KMS-11 (cell line): ENCODE measurements around the gene MAP7D3.

ENCODE experiments used
- H2AFZ ChIP-seq: fragments of 200-600 bp; sonication (generic); 2 replicates; pipeline ENCODE4 v1.6.1; 2016; ENCODE audit warnings: antibody characterized with exemption, mixed run types, low read depth
- H3K27ac ChIP-seq: fragments of 200-600 bp; sonication (generic); 2 replicates; pipeline ENCODE4 v1.6.1; 2016; ENCODE audit warnings: mild to moderate bottlenecking, mixed run types
- H3K27me3 ChIP-seq: fragments of 200-600 bp; sonication (generic); 2 replicates; pipeline ENCODE4 v1.6.1; 2017; ENCODE audit warnings: mild to moderate bottlenecking, low read depth, mixed run types, moderate library complexity; ENCODE audit not compliant: insufficient read depth
- H3K36me3 ChIP-seq: fragments of 200-600 bp; sonication (generic); 2 replicates; pipeline ENCODE4 v1.6.1; 2017; ENCODE audit warnings: mild to moderate bottlenecking, mixed run types; ENCODE audit not compliant: insufficient read depth
- H3K4me1 ChIP-seq: fragments of 200-600 bp; sonication (generic); 2 replicates; pipeline ENCODE4 v1.6.1; 2016; ENCODE audit warnings: mild to moderate bottlenecking, low read depth, mixed run types; ENCODE audit not compliant: poor library complexity, severe bottlenecking
- H3K4me2 ChIP-seq: fragments of 200-600 bp; sonication (generic); 2 replicates; pipeline ENCODE4 v1.7.0; 2016; ENCODE audit warnings: mild to moderate bottlenecking, mixed run types
- H3K4me3 ChIP-seq: fragments of 200-600 bp; sonication (generic); IDR thresholded peaks from 2 replicates; pipeline ENCODE4 v1.6.1; 2017; ENCODE audit warnings: low read depth, low read length, mixed read lengths; ENCODE audit not compliant: insufficient read depth
- H3K79me2 ChIP-seq: fragments of 200-600 bp; sonication (generic); 2 replicates; pipeline ENCODE4 v1.6.1; 2016; ENCODE audit warnings: low read depth, mixed run types; ENCODE audit not compliant: insufficient read depth
- H3K9ac ChIP-seq: fragments of 200-600 bp; sonication (generic); 2 replicates; pipeline ENCODE4 v1.6.1; 2016; ENCODE audit warnings: mild to moderate bottlenecking, mixed run types
- H4K20me1 ChIP-seq: fragments of 200-600 bp; sonication (generic); 2 replicates; pipeline ENCODE4 v1.6.1; 2016; ENCODE audit warnings: mild to moderate bottlenecking, mixed run types; ENCODE audit not compliant: insufficient read depth
- CTCF ChIP-seq: fragments of 200-600 bp; sonication (generic); conservative IDR thresholded peaks from 2 replicates; pipeline ENCODE4 v1.6.1; 2017; ENCODE audit warnings: low read depth, mild to moderate bottlenecking, antibody characterized with exemption, low read length, moderate library complexity, mixed read lengths

The MAP7D3 gene

GRCh38 chrX:136268051-136269048, 17.1 kb upstream of the MAP7D3 start:
- Histone ChIP-seq H3K4me1 (peaks cover 3% of the 10 kb centered on the region), H3K4me3 (no peak overlapping the region), H4K20me1 (no peaks in the 10 kb centered on the region), H3K79me2 (no peaks in the 10 kb centered on the region), H3K4me2 (no peak overlapping the region), H3K9ac (no peak overlapping the region), H3K27ac (no peak overlapping the region), H3K27me3 (no peaks in the 10 kb centered on the region), H2AFZ (no peak overlapping the region), H3K36me3 (no peaks in the 10 kb centered on the region)
- TF ChIP-seq CTCF = peak; percentile 80

- Histone ChIP-seq H3K4me1 (peaks cover 3% of the 10 kb centered on the region), H3K79me2 (no peaks in the 10 kb centered on the region), H3K4me2 (no peak overlapping the region), H3K27ac (no peak overlapping the region), H3K4me3 (no peak overlapping the region), H3K27me3 (no peaks in the 10 kb centered on the region), H2AFZ (no peak overlapping the region), H4K20me1 (no peaks in the 10 kb centered on the region), H3K9ac (no peak overlapping the region), H3K36me3 (no peaks in the 10 kb centered on the region)
- no peak for TF ChIP-seq CTCF
Measured at GRCh38 chrX:136266828-136267227, 15.6 kb upstream of the MAP7D3 start.

- no peaks in the 10 kb centered on the region for H3K4me1 ChIP-seq
- H3K4me3 ChIP-seq = no peak overlapping the region
- H3K36me3 ChIP-seq = no peaks in the 10 kb centered on the region
- H3K27me3 ChIP-seq = no peaks in the 10 kb centered on the region
- H4K20me1 ChIP-seq = no peaks in the 10 kb centered on the region
- no peak overlapping the region for H3K9ac ChIP-seq
- no peak overlapping the region for H3K27ac ChIP-seq
- H3K79me2 ChIP-seq = no peaks in the 10 kb centered on the region
- TF ChIP-seq CTCF = no peak
- no peak overlapping the region for H2AFZ ChIP-seq
- no peak overlapping the region for H3K4me2 ChIP-seq
Measured at GRCh38 chrX:136262812-136263315, 11.7 kb upstream of the MAP7D3 start.

GRCh38 chrX:136262243-136262642, 11.0 kb upstream of the MAP7D3 start:
- H3K4me3 ChIP-seq = no peak overlapping the region
- no peak for TF ChIP-seq CTCF

More at GRCh38 chrX:136262243-136262642, 11.0 kb upstream of the MAP7D3 start:
- Histone ChIP-seq H3K27me3 (no peaks in the 10 kb centered on the region), H3K79me2 (no peaks in the 10 kb centered on the region), H2AFZ (no peak overlapping the region), H4K20me1 (no peaks in the 10 kb centered on the region), H3K27ac (no peak overlapping the region), H3K36me3 (no peaks in the 10 kb centered on the region), H3K9ac (no peak overlapping the region), H3K4me1 (no peaks in the 10 kb centered on the region), H3K4me2 (no peak overlapping the region)
